Astrocyte of the cerebellum (primary cell): ENCODE results near the gene PTPRM.

ENCODE experiments used
- DNase-seq: peaks from one replicate; pipeline ENCODE4 v3.0.0-alpha.2; 2011; ENCODE audit warnings: low read depth
- H3K4me3 ChIP-seq: 2 replicates; pipeline ENCODE4 v1.5.1; 2011; ENCODE audit warnings: mild to moderate bottlenecking, low read depth, low read length, moderate library complexity
- CTCF ChIP-seq: IDR thresholded peaks from 2 replicates; pipeline ENCODE4 v1.5.1; 2012; ENCODE audit warnings: low read length, low read depth, moderate library complexity, mild to moderate bottlenecking; ENCODE audit errors: missing control alignments
- in situ Hi-C: cut with HindIII; loops from 2 replicates; pipeline ENCODE4 v1.10.0; 2017; ENCODE audit warnings: low sequenced_read_pairs

PTPRM gene

GRCh38 chr18:8036551-8036950, 469.4 kb downstream of the PTPRM start:
- in situ Hi-C loops = no loop called here
- no peak overlapping the region for H3K4me3 ChIP-seq
- TF ChIP-seq CTCF = no peak
- no peak for DNase-seq

- no peak overlapping the region for H3K4me3 ChIP-seq
- TF ChIP-seq CTCF = no peak
- DNase-seq = no peak
- in situ Hi-C loops = no loop called here
Observed at GRCh38 chr18:8037296-8037695, 470.2 kb downstream of the PTPRM start.

GRCh38 chr18:8040021-8040420, 472.9 kb downstream of the PTPRM start:
- in situ Hi-C loops = no loop called here
- no peak for TF ChIP-seq CTCF
- DNase-seq = no peak
- H3K4me3 ChIP-seq = no peak overlapping the region

- in situ Hi-C loops = no loop called here
- TF ChIP-seq CTCF = no peak
- DNase-seq = no peak
- H3K4me3 ChIP-seq = no peak overlapping the region
Observed at GRCh38 chr18:8041526-8042111, 474.5 kb downstream of the PTPRM start.

- H3K4me3 ChIP-seq = no peak overlapping the region
- in situ Hi-C loops = no loop called here
- no peak for TF ChIP-seq CTCF
- no peak for DNase-seq
Observed at GRCh38 chr18:8044004-8044403, 476.9 kb downstream of the PTPRM start.

GRCh38 chr18:8045160-8045883, 478.2 kb downstream of the PTPRM start:
- in situ Hi-C loops = no loop called here
- DNase-seq = peak; percentile 5
- TF ChIP-seq CTCF = no peak
- H3K4me3 ChIP-seq = no peak overlapping the region
